Measurements from ENCODE around the gene ACTR10. TPM values are rescaled to one million over a fixed set of nuclear protein-coding genes. Genes with fewer than 3 reads are reported as not detected.

The ACTR10 gene
- total RNA-seq, 1 experiment from 2014 or later = 30.9 TPM

- ChIA-PET POLR2A (no interaction called here), CTCF (interaction anchor here (0.7 to 1.3 kb wide), 5 partner anchors 14 to 61 kb away, joined by 3 to 12 read pairs (median 3); partner anchors contain the start of gene ARMH4)
- no peak overlapping the region for H3K27ac Mint-ChIP-seq
These were observed 33.7 kb upstream of the ACTR10 start for GRCh38 chr14:58166005-58166983.

More at GRCh38 chr14:58166005-58166983, 33.7 kb upstream of the ACTR10 start:
- H3K36me3 Mint-ChIP-seq = no peaks in the 10 kb centered on the region
- ATAC-seq (peak; percentile 73), DNase-seq (ENCODE audit: low spot score) (peak; percentile 92)
- peaks cover 13% of the 10 kb centered on the region for H3K4me1 Mint-ChIP-seq
- TF ChIP-seq ERG (CRISPR knock-in tag; IDR thresholded peaks at IDR 0.05) = no peak
- TF ChIP-seq NFATC4 (CRISPR knock-in tag; IDR thresholded peaks at IDR 0.05) = no peak
- peak; percentile 85 for TF ChIP-seq CTCF (IDR thresholded peaks at IDR 0.05)
- no peak for TF ChIP-seq OVOL2 (CRISPR knock-in tag; IDR thresholded peaks at IDR 0.05; ENCODE audit: borderline replicate concordance)
- TF ChIP-seq GRHL2 (CRISPR knock-in tag; IDR thresholded peaks at IDR 0.05; ENCODE audit: insufficient replicate concordance, severe bottlenecking) = no peak
- no peak for TF ChIP-seq ZNF425 (CRISPR knock-in tag; conservative IDR thresholded peaks at IDR 0.05)
- no peak for TF ChIP-seq SP1 (CRISPR knock-in tag; conservative IDR thresholded peaks at IDR 0.05)
- TF ChIP-seq HMGXB4 (CRISPR knock-in tag; IDR thresholded peaks at IDR 0.05) = no peak
- TF ChIP-seq FOXJ3 (CRISPR knock-in tag; IDR thresholded peaks at IDR 0.05; ENCODE audit: borderline replicate concordance) = no peak
- peaks cover 2% of the 10 kb centered on the region; the same call in 1 of the 2 replicates for H3K9me3 Mint-ChIP-seq
- no peaks in the 10 kb centered on the region for H3K27me3 Mint-ChIP-seq (ENCODE audit: low read depth)
- no peak overlapping the region for H3K4me3 Mint-ChIP-seq

Measured in WTC11 (cell line).